H1 (cell line): Measurements from ENCODE around the gene USH1C. TPM values are rescaled to one million over a fixed set of nuclear protein-coding genes. Genes with fewer than 3 reads are reported as not detected.

Experiments
- CTCF ChIA-PET: fragments of 300-600 bp; sonication (Branson Sonifier 250); formaldehyde crosslinking; loops from one replicate; lab custom pipeline; 2021; ENCODE audit not compliant: partially characterized antibody; lab: Charles Lee
- POLR2A ChIA-PET: fragments of 300-600 bp; sonication (Branson Sonifier 250); formaldehyde crosslinking; loops from one replicate; lab custom pipeline; 2021; ENCODE audit warnings: inconsistent platforms; ENCODE audit not compliant: partially characterized antibody; lab: Charles Lee
- DNase-seq, 2 experiments: peaks; one replicate each; pipeline versions ENCODE4 v3.0.0 to v3.0.0-alpha.2; 2010 to 2022; ENCODE audit warnings: low spot score in 2 of 2, low read depth in 1 of 2, mixed read lengths in 1 of 2
- FAIRE-seq: peaks from 2 replicates; lab custom pipeline; 2011; peaks lifted over from hg19 to GRCh38; lab: Jason Lieb, UNC
- H2AFZ ChIP-seq: 2 replicates; pipeline ENCODE4 v1.8.1; 2012; ENCODE audit warnings: low read length, inconsistent platforms
- H2AK5ac ChIP-seq: 2 replicates; pipeline ENCODE4 v1.6.1; 2013; ENCODE audit warnings: low read depth, low read length
- H2BK120ac ChIP-seq: replicated peaks from 2 replicates; pipeline ENCODE3; 2013; ENCODE audit warnings: low read depth, low read length, inconsistent platforms
- H2BK12ac ChIP-seq: 2 replicates; pipeline ENCODE4 v1.6.1; 2013; ENCODE audit warnings: low read depth, low read length
- H2BK15ac ChIP-seq: 2 replicates; pipeline ENCODE4 v1.6.1; 2013; ENCODE audit warnings: low read length
- H2BK20ac ChIP-seq: 2 replicates; pipeline ENCODE4 v1.6.1; 2013; ENCODE audit warnings: low read length
- H2BK5ac ChIP-seq: 2 replicates; pipeline ENCODE4 v1.6.1; 2013; ENCODE audit warnings: low read depth, low read length
- H3K14ac ChIP-seq: 2 replicates; pipeline ENCODE4 v1.6.1; 2013; ENCODE audit warnings: inconsistent platforms; ENCODE audit not compliant: insufficient read length
- H3K18ac ChIP-seq: 2 replicates; pipeline ENCODE4 v1.6.1; 2013; ENCODE audit warnings: low read length; ENCODE audit errors: extremely low read depth
- H3K23ac ChIP-seq: 2 replicates; pipeline ENCODE4 v1.6.1; 2013; ENCODE audit warnings: inconsistent platforms; ENCODE audit not compliant: insufficient read length
- H3K23me2 ChIP-seq: 2 replicates; pipeline ENCODE4 v1.6.1; 2013; ENCODE audit warnings: low read depth, low read length
- H3K27ac ChIP-seq: 2 replicates; pipeline ENCODE4 v1.6.1; 2011; ENCODE audit warnings: low read depth, low read length, inconsistent platforms
- H3K27me3 ChIP-seq, 4 experiments: replicated peaks in 1 of 4; 1 replicate in 1 of 4; 2 replicates in 3 of 4; pipeline versions ENCODE4 v1.6.1 to v1.8.1; 2011 to 2013; ENCODE audit warnings: low read length in 3 of 4, mild to moderate bottlenecking in 3 of 4, inconsistent platforms in 2 of 4, mixed read lengths in 2 of 4, moderate library complexity in 1 of 4; ENCODE audit not compliant: control insufficient read depth in 3 of 4, insufficient read depth in 3 of 4; ENCODE audit errors: extremely low read depth in 1 of 4
- H3K36me3 ChIP-seq, 4 experiments: 2 replicates each; pipeline versions ENCODE4 v1.6.1 to v1.8.1; 2011 to 2013; ENCODE audit warnings: mild to moderate bottlenecking in 4 of 4, low read length in 3 of 4, moderate library complexity in 2 of 4, control low read depth in 1 of 4, inconsistent platforms in 1 of 4; ENCODE audit not compliant: insufficient read depth in 4 of 4, control insufficient read depth in 2 of 4
- H3K4ac ChIP-seq: replicated peaks from 2 replicates; pipeline ENCODE3; 2013; ENCODE audit warnings: low read length, low read depth, mixed read lengths, inconsistent platforms; ENCODE audit not compliant: insufficient read length
- H3K4me1 ChIP-seq, 4 experiments: replicated peaks in 1 of 4; 1 replicate in 1 of 4; 2 replicates in 3 of 4; pipeline versions ENCODE4 v1.6.1 to v1.8.1; 2011 to 2013; ENCODE audit warnings: low read length in 3 of 4, inconsistent platforms in 2 of 4, mixed read lengths in 1 of 4; ENCODE audit not compliant: insufficient read depth in 4 of 4, control insufficient read depth in 3 of 4
- H3K4me2 ChIP-seq, 2 experiments: 2 replicates each; pipeline versions ENCODE4 v1.6.1 to v1.8.1; 2011 to 2013; ENCODE audit warnings: low read depth in 2 of 2, low read length in 2 of 2, control low read depth in 1 of 2, inconsistent platforms in 1 of 2, mild to moderate bottlenecking in 1 of 2; ENCODE audit not compliant: insufficient read depth in 1 of 2
- H3K4me3 ChIP-seq, 4 experiments: fragments of 200-600, 300-600 bp in 1 of 4; sonication (generic), shearing (Covaris generic), sonication (Bioruptor Twin) in 1 of 4; 2 replicates each; pipeline versions ENCODE4 v1.5.1 to v1.8.1; 2011 to 2016; ENCODE audit warnings: low read length in 4 of 4, low read depth in 3 of 4, control low read depth in 2 of 4, inconsistent platforms in 2 of 4, mild to moderate bottlenecking in 2 of 4, mixed read lengths in 1 of 4, moderate library complexity in 1 of 4; ENCODE audit not compliant: insufficient read depth in 2 of 4; ENCODE audit errors: extremely low read depth in 1 of 4
- H3K56ac ChIP-seq: replicated peaks from 2 replicates; pipeline ENCODE3; 2013; ENCODE audit warnings: low read depth, mild to moderate bottlenecking, mixed read lengths, low read length, inconsistent platforms; ENCODE audit not compliant: insufficient read length
- H3K79me1 ChIP-seq: 2 replicates; pipeline ENCODE4 v1.6.1; 2013; ENCODE audit warnings: low read depth, low read length, control low read depth
- H3K79me2 ChIP-seq, 2 experiments: 2 replicates each; pipeline versions ENCODE4 v1.6.1 to v1.8.1; 2012 to 2013; ENCODE audit warnings: low read length in 2 of 2, mild to moderate bottlenecking in 2 of 2, inconsistent platforms in 1 of 2; ENCODE audit not compliant: insufficient read depth in 2 of 2, control insufficient read depth in 1 of 2
- H3K9ac ChIP-seq, 4 experiments: replicated peaks in 1 of 4; 1 replicate in 1 of 4; 2 replicates in 3 of 4; pipeline versions ENCODE4 v1.6.1 to v1.8.1; 2011 to 2013; ENCODE audit warnings: low read depth in 3 of 4, low read length in 3 of 4, control low read depth in 2 of 4, mild to moderate bottlenecking in 2 of 4, moderate library complexity in 2 of 4, inconsistent platforms in 1 of 4; ENCODE audit errors: extremely low read depth in 1 of 4
- H3K9me3 ChIP-seq, 2 experiments: 2 replicates each; pipeline versions ENCODE4 v1.6.1 to v1.8.1; 2012 to 2013; ENCODE audit warnings: mild to moderate bottlenecking in 2 of 2, moderate library complexity in 2 of 2, control low read depth in 1 of 2, inconsistent platforms in 1 of 2, low read depth in 1 of 2, low read length in 1 of 2, mixed read lengths in 1 of 2; ENCODE audit not compliant: insufficient read depth in 2 of 2
- H4K20me1 ChIP-seq, 2 experiments: replicated peaks in 1 of 2; 2 replicates each; pipeline versions ENCODE3 to v1.8.1; 2011 to 2013; ENCODE audit warnings: inconsistent platforms in 2 of 2, low read length in 2 of 2, mild to moderate bottlenecking in 1 of 2; ENCODE audit not compliant: insufficient read depth in 2 of 2, control insufficient read depth in 1 of 2
- H4K5ac ChIP-seq: 2 replicates; pipeline ENCODE4 v1.6.1; 2013; ENCODE audit warnings: low read length, low read depth, mixed read lengths, inconsistent platforms; ENCODE audit not compliant: insufficient read length
- H4K8ac ChIP-seq: 2 replicates; pipeline ENCODE4 v1.8.0; 2013; ENCODE audit warnings: mild to moderate bottlenecking, moderate library complexity, low read length, inconsistent platforms; ENCODE audit not compliant: insufficient read depth; ENCODE audit errors: extremely low read depth
- H4K91ac ChIP-seq: replicated peaks from 2 replicates; pipeline ENCODE3; 2013; ENCODE audit warnings: low read length, mixed read lengths, inconsistent platforms; ENCODE audit not compliant: insufficient read length
- WGBS, 2 experiments: shearing (Covaris generic) in 1 of 2; methylation state at CpG; one replicate each; pipeline versions ENCODE4 v1.1.6 to v1.1.7; 2013 to 2015; ENCODE audit warnings: low lambda C conversion rate in 2 of 2, mixed read lengths in 2 of 2, inconsistent platforms in 1 of 2, low coverage in 1 of 2, missing lambda C conversion rate in 1 of 2; ENCODE audit not compliant: insufficient replicate concordance in 2 of 2, insufficient coverage in 1 of 2, insufficient read length in 1 of 2; ENCODE audit errors: extremely low coverage in 1 of 2, missing lambda C conversion rate in 1 of 2; 5-methylcytosine and 5-hydroxymethylcytosine counted together
- polyA plus RNA-seq, 7 experiments: library from polyadenylated mRNA; depleted of rRNA in 3 of 7; stranded (reverse) in 5 of 7; unstranded in 2 of 7; fragments of >200 nt in 5 of 7; fragments of 200-250 nt in 2 of 7; gene quantifications; 1 replicate in 5 of 7; 2 replicates in 1 of 7; 4 replicates in 1 of 7; pipeline versions ENCODE4 v1.2.1 to v1.2.3, GENCODE V29; 2011 to 2013; ENCODE audit warnings: missing spikeins in 2 of 7, mixed read lengths in 2 of 7
- total RNA-seq: library from RNA; stranded (reverse); fragmentation: NEBNext Ultra II Directional; extraction: Animal tissue kit (Norgen Biotek cat#: 25700); gene quantifications from 2 replicates; pipeline ENCODE4 v1.2.1, GENCODE V29; 2021
- TF ChIP-seq, protein P1 (sequence below): IDR thresholded peaks from 2 replicates; pipeline ENCODE4 v1.6.1; 2012; ENCODE audit warnings: inconsistent platforms

Gene USH1C
- total and polyA plus RNA-seq, 2 of the 8 experiments (the other 6 are each of a cell fraction or from before 2014, with no cell fraction given): 1.3 to 1.6 TPM

DNA sequence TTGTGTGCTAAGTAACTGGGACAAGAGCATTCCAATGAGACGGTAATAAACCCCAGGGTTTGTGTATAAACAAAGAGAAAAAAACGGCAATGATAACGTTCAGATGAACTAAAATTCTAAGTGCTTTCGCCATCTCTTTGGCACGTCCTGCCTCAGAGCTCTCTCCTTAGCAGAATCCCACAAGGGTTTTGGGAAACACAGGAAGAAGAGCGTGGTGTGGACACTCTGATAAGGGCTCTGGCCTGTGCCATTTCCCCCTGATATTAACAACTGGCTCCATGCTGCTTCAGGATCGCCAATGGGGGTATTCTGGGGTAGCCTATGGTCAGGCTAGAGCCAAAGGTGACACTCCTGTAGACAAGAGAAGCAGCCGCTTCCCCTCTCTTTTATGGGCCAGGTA lies 85.9 kb downstream of the USH1C start:
- FAIRE-seq: no peak
- no peak overlapping the region for H4K91ac ChIP-seq
- H2BK12ac ChIP-seq: no peak overlapping the region
- H3K27me3 ChIP-seq: no peaks in the 10 kb centered on the region
- H3K4me3 ChIP-seq: no peak overlapping the region; a peak in 2 of 8 replicates
- no peak overlapping the region for H3K23ac ChIP-seq
- no peaks in the 10 kb centered on the region for H3K36me3 ChIP-seq
- TF ChIP-seq, protein P1, sequence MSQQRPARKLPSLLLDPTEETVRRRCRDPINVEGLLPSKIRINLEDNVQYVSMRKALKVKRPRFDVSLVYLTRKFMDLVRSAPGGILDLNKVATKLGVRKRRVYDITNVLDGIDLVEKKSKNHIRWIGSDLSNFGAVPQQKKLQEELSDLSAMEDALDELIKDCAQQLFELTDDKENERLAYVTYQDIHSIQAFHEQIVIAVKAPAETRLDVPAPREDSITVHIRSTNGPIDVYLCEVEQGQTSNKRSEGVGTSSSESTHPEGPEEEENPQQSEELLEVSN: no peak
- TF ChIP-seq, all 59 proteins: peak for 0
- no peak overlapping the region for H3K27ac ChIP-seq
- no peak overlapping the region for H3K18ac ChIP-seq
- peak overlapping the region in 1 of 2 experiments; percentile 37; a peak in 2 of 4 replicates for H3K4me2 ChIP-seq
- no peaks in the 10 kb centered on the region for H3K79me2 ChIP-seq
- no peak overlapping the region for H2AK5ac ChIP-seq
- no peaks in the 10 kb centered on the region for H3K23me2 ChIP-seq
- H2BK20ac ChIP-seq: no peak overlapping the region
- H2BK120ac ChIP-seq: no peak overlapping the region
- no peak for DNase-seq
- H2BK15ac ChIP-seq: no peak overlapping the region
- CTCF ChIA-PET: interaction anchor here (0.8 to 2.4 kb wide), 8 partner anchors 13 to 263 kb away, joined by 3 to 8 read pairs (median 4); no protein-coding TSS in a partner anchor
- no peak overlapping the region for H3K14ac ChIP-seq
- POLR2A ChIA-PET: interaction anchor here (0.8 kb wide), 1 partner anchor 19 kb away, joined by 3 read pairs; no protein-coding TSS in a partner anchor
- H2BK5ac ChIP-seq: no peak overlapping the region
- H4K8ac ChIP-seq: no peak overlapping the region
- no peaks in the 10 kb centered on the region for H4K20me1 ChIP-seq
- no peak overlapping the region for H2AFZ ChIP-seq
- H3K4me1 ChIP-seq: peaks cover 4 to 12% (median 9%) of the 10 kb centered on the region in 4 experiments; a peak in 6 of 7 replicates
- no peaks in the 10 kb centered on the region; a peak in 1 of 4 replicates for H3K9me3 ChIP-seq
- no peak overlapping the region for H3K9ac ChIP-seq
- no peak overlapping the region for H4K5ac ChIP-seq
- no peaks in the 10 kb centered on the region for H3K79me1 ChIP-seq
- H3K56ac ChIP-seq: no peak overlapping the region
- H3K4ac ChIP-seq: no peak overlapping the region
- WGBS, 2 experiments: 74% methylated on average over 8 of the region's 8 CpGs; no CpG with 5 or more reads in 1 of the 2 experiments
